ENCODE results near the gene VSTM2L. TPM values are rescaled to one million over a fixed set of nuclear protein-coding genes. Genes with fewer than 3 reads are reported as not detected.

The VSTM2L gene
- total and polyA plus RNA-seq, 2 of the 4 experiments (the other 2 are of a cell fraction), result 0.18 to 0.19 TPM

GRCh38 chr20:37987602-37988290, 84.8 kb downstream of the VSTM2L start:
- no peak overlapping the region for H3K4me2 ChIP-seq (ENCODE audit: low read depth, low read length)
- TF ChIP-seq BHLHE40 (IDR thresholded peaks at IDR 0.05; ENCODE audit: low read depth, low read length) (no peak), RFX5 (IDR thresholded peaks at IDR 0.05; ENCODE audit: low read depth, low read length) (no peak), USF2 (IDR thresholded peaks at IDR 0.05; ENCODE audit: low read depth, low read length) (no peak), CEBPB (IDR thresholded peaks at IDR 0.05; ENCODE audit: low read depth, low read length) (no peak), CTCF (conservative IDR thresholded peaks at IDR 0.05; ENCODE audit: low read depth, low read length) (no peak), MXI1 (IDR thresholded peaks at IDR 0.05; ENCODE audit: borderline replicate concordance, low read depth, low read length) (no peak), CHD1 (IDR thresholded peaks at IDR 0.05; ENCODE audit: low read depth, low read length) (no peak)
- no peak overlapping the region for H2BK120ac ChIP-seq (ENCODE audit: low read depth, low read length)
- H3K14ac ChIP-seq (replicated peaks; ENCODE audit: low read depth, low read length), result no peak overlapping the region
- H4K5ac ChIP-seq (ENCODE audit: low read depth, low read length), result no peak overlapping the region
- H2BK20ac ChIP-seq (ENCODE audit: low read depth, low read length), result no peak overlapping the region
- no peak overlapping the region for H3K18ac ChIP-seq (ENCODE audit: low read depth, low read length)
- WGBS, 2 experiments (ENCODE audit: extremely low coverage in 2 of 2, insufficient read length in 1 of 2), result 82% methylated on average over 5 of the region's 12 CpGs; no CpG with 5 or more reads in 1 of the 2 experiments
- dilution Hi-C loops (cut with HindIII; ENCODE audit: low sequenced_read_pairs, unreplicated experiment), result no loop called here
- no peaks in the 10 kb centered on the region for H3K27me3 ChIP-seq (ENCODE audit: control insufficient read depth, insufficient read depth, low read length)
- peaks cover 16% of the 10 kb centered on the region for H3K4me1 ChIP-seq (ENCODE audit: control insufficient read depth, insufficient read depth, low read length)
- POLR2A ChIA-PET (ENCODE audit: unreplicated experiment), result no interaction called here
- no peak overlapping the region for H2AK5ac ChIP-seq (ENCODE audit: low read depth, low read length)
- H4K8ac ChIP-seq (ENCODE audit: low read depth in 2 of 2, low read length in 2 of 2), result no peak overlapping the region
- in situ Hi-C loops (cut with MboI; ENCODE audit: low sequenced_read_pairs), result no loop called here
- CTCF ChIA-PET, result no interaction called here
- no TSS peak for BruUV-seq (replicated peaks)
- intact Hi-C loops (cut with micrococcal nuclease), result no loop called here
- H3K9me3 ChIP-seq (ENCODE audit: control insufficient read depth, insufficient read depth, low read length), result no peaks in the 10 kb centered on the region
- H3K4me3 ChIP-seq (ENCODE audit: insufficient read depth, low read depth, low read length), result no peak overlapping the region
- H3K56ac ChIP-seq (ENCODE audit: extremely low read depth, insufficient read depth, low read length), result no peak overlapping the region
- DNase-seq, result no peak
- no peak overlapping the region for H2AK9ac ChIP-seq (replicated peaks; ENCODE audit: low read depth, low read length, poor library complexity)
- H2AFZ ChIP-seq (replicated peaks; ENCODE audit: low read length, poor library complexity), result no peak overlapping the region
- no peak overlapping the region for H3K27ac ChIP-seq (ENCODE audit: insufficient read depth, low read length)
- H4K91ac ChIP-seq (ENCODE audit: insufficient read depth, low read depth, low read length), result no peak overlapping the region
- no peak overlapping the region for H3K23ac ChIP-seq (ENCODE audit: low read depth, low read length)
- H3K9me1 ChIP-seq (ENCODE audit: insufficient read depth, low read length), result peaks cover 10% of the 10 kb centered on the region
- no peak overlapping the region for H3K4ac ChIP-seq (ENCODE audit: low read depth, low read length)
- H3K9ac ChIP-seq (ENCODE audit: low read depth, low read length), result no peak overlapping the region
- H3K36me3 ChIP-seq (ENCODE audit: control insufficient read depth, insufficient read depth, low read length), result peaks cover 8% of the 10 kb centered on the region
- no peak for ATAC-seq (ENCODE audit: low read depth)
- H2BK5ac ChIP-seq (ENCODE audit: low read depth, low read length, poor library complexity, severe bottlenecking), result no peak overlapping the region
- no peak overlapping the region for H2BK15ac ChIP-seq (ENCODE audit: low read depth, low read length)
- H4K20me1 ChIP-seq (ENCODE audit: insufficient read depth, low read length), result peaks cover 20% of the 10 kb centered on the region; the same call in 1 of the 2 replicates
- peaks cover 0 to 4% of the 10 kb centered on the region in 2 experiments; a peak in 1 of 4 replicates for H3K79me1 ChIP-seq (ENCODE audit: low read depth in 1 of 2, low read length in 2 of 2)
